ENCODE measurements around the gene CLIP4.

DNA sequence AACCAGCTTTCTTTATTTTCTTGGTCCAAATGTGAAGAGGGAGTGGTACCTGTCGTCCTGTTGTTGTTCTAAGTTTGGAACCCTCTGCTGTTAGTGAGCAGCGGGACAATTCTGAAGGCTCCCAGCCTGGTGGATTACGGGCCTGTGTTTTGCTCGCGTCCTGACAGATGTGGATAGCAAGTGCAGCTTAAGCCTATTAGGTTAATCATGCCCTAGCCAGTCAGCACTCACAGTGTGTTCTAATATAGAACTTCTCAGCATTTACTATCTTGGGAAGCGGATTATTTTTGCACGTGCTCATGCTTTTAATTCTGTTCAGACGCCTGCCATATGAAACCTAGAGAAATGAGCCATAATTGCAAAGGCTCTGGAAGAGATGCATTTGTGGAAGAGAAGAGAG, 40.8 kb upstream of the CLIP4 start, which contains the start of gene PCARE:
- TF ChIP-seq POLR2A (IDR thresholded peaks at IDR 0.05), result no peak
- TF ChIP-seq, protein P1, sequence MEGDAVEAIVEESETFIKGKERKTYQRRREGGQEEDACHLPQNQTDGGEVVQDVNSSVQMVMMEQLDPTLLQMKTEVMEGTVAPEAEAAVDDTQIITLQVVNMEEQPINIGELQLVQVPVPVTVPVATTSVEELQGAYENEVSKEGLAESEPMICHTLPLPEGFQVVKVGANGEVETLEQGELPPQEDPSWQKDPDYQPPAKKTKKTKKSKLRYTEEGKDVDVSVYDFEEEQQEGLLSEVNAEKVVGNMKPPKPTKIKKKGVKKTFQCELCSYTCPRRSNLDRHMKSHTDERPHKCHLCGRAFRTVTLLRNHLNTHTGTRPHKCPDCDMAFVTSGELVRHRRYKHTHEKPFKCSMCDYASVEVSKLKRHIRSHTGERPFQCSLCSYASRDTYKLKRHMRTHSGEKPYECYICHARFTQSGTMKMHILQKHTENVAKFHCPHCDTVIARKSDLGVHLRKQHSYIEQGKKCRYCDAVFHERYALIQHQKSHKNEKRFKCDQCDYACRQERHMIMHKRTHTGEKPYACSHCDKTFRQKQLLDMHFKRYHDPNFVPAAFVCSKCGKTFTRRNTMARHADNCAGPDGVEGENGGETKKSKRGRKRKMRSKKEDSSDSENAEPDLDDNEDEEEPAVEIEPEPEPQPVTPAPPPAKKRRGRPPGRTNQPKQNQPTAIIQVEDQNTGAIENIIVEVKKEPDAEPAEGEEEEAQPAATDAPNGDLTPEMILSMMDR (IDR thresholded peaks at IDR 0.05), result no peak

Data from heart left ventricle (tissue), 13 donors.